ENCODE measurements around the gene RGS14. TPM values are rescaled to one million over a fixed set of nuclear protein-coding genes. Genes with fewer than 3 reads are reported as not detected.

The RGS14 gene
- total RNA-seq = 10 to 100 TPM; 11.1 to 15.2 (median 11.7) TPM
- long read RNA-seq, donor 1, partial matches to known transcripts = 13 of 28 reads
- long read RNA-seq, donor 1, other reads (novel, unspliced or antisense) = 7 of 28 reads
- long read RNA-seq, donor 2, partial matches to known transcripts = 1 of 9 reads
- long read RNA-seq, donor 2, other reads (novel, unspliced or antisense) = 5 of 9 reads

- intact Hi-C loops (cut with DNase I, micrococcal nuclease) = no loop called here
- Histone ChIP-seq H3K4me1 (ENCODE audit: low read depth) (peaks cover 24% of the 10 kb centered on the region), H3K9me3 (no peaks in the 10 kb centered on the region), H3K36me3 (ENCODE audit: low read depth) (no peaks in the 10 kb centered on the region), H3K4me3 (no peak within 1 kb of the TSS)
- TF ChIP-seq CTCF (IDR thresholded peaks at IDR 0.05) = no peak
- peak; percentile 58 to 82 (median 80) for DNase-seq
- peak; percentile 87 for ATAC-seq
Observed at GRCh38 chr5:177357459-177358351, at the start of gene RGS14. TSS of gene RGS14 (plus strand) at chr5:177357924. CDS start at chr5:177358025, 101 bp downstream.

- peaks cover 3% of the 10 kb centered on the region for H3K36me3 ChIP-seq (ENCODE audit: low read depth)
- H3K4me1 ChIP-seq (ENCODE audit: low read depth) = peaks cover 40% of the 10 kb centered on the region
- ATAC-seq = no peak
Observed at GRCh38 chr5:177308740-177309139, 49.0 kb upstream of the RGS14 start.

GRCh38 chr5:177309351-177310191, 48.2 kb upstream of the RGS14 start:
- no peak overlapping the region for H3K4me3 ChIP-seq
- ATAC-seq (peak; percentile 53), DNase-seq (peak; percentile 80 to 83 (median 81))
- H3K4me1 ChIP-seq (ENCODE audit: low read depth) = peaks cover 40% of the 10 kb centered on the region
- no peaks in the 10 kb centered on the region for H3K9me3 ChIP-seq
- intact Hi-C loops (cut with DNase I, micrococcal nuclease) = loop anchor here in 1 of 2 donors (10.0 kb wide), 1 partner anchor 55 kb away; no protein-coding TSS in a partner anchor
- peaks cover 3% of the 10 kb centered on the region for H3K36me3 ChIP-seq (ENCODE audit: low read depth)
- TF ChIP-seq CTCF (IDR thresholded peaks at IDR 0.05) = peak; percentile 87

More at GRCh38 chr5:177308740-177309139, 49.0 kb upstream of the RGS14 start:
- peak in 1 of 3 donors; percentile 20 for DNase-seq
- H3K9me3 ChIP-seq = no peaks in the 10 kb centered on the region
- no peak for TF ChIP-seq CTCF (IDR thresholded peaks at IDR 0.05)
- intact Hi-C loops (cut with DNase I, micrococcal nuclease) = no loop called here
- H3K4me3 ChIP-seq = no peak overlapping the region

- H3K4me1 ChIP-seq (ENCODE audit: low read depth) = peaks cover 32% of the 10 kb centered on the region
- no peak for ATAC-seq
- no peak for TF ChIP-seq CTCF (IDR thresholded peaks at IDR 0.05)
- no peaks in the 10 kb centered on the region for H3K9me3 ChIP-seq
- no peak overlapping the region for H3K4me3 ChIP-seq
- intact Hi-C loops (cut with DNase I, micrococcal nuclease) = loop anchor here in 1 of 2 donors (10.0 kb wide), 1 partner anchor 54 kb away; no protein-coding TSS in a partner anchor
- peak in 2 of 3 donors; percentile 46 to 67 for DNase-seq
- peaks cover 3% of the 10 kb centered on the region for H3K36me3 ChIP-seq (ENCODE audit: low read depth)
Observed at GRCh38 chr5:177310332-177310731, 47.4 kb upstream of the RGS14 start.

GRCh38 chr5:177310757-177311391, 46.9 kb upstream of the RGS14 start:
- Histone ChIP-seq H3K9me3 (no peaks in the 10 kb centered on the region), H3K4me1 (ENCODE audit: low read depth) (peaks cover 28% of the 10 kb centered on the region), H3K36me3 (ENCODE audit: low read depth) (peaks cover 3% of the 10 kb centered on the region), H3K4me3 (no peak overlapping the region)
- ATAC-seq (peak; percentile 23), DNase-seq (peak; percentile 48 to 71 (median 50))
- intact Hi-C loops (cut with DNase I, micrococcal nuclease) = loop anchor here in 1 of 2 donors (10.0 kb wide), 1 partner anchor 54 kb away; no protein-coding TSS in a partner anchor
- TF ChIP-seq CTCF (IDR thresholded peaks at IDR 0.05) = no peak
